ENCODE results near the gene KDM7A. TPM values are rescaled to one million over a fixed set of nuclear protein-coding genes. Genes with fewer than 3 reads are reported as not detected.
"Not testable (repeated sequence)": the region's sequence is repeated elsewhere in the genome, so short reads cannot be mapped to it uniquely, and the experiment has no call there.

KDM7A gene
- polyA plus RNA-seq, 1 experiment = 2.9 TPM

DNA sequence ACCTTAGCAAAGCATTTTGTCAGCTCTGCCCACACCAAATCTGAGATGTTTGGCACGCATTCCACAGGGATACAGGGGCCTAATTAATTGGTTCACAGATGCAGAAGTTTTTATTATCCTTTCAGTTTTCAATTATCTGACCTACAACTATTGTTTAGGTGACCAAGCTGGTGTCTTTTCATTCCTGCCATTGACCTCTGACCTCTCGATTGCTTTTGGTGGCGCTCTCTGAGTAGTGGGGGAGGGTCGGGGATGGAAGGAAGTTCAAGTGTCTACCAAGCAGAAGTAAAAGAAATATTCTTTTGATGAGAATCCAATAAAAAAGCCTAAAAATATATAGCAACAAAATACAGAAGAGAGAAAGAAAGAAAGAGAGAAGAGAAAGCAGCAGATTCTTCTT lies 28.8 kb upstream of the KDM7A start:
- TF ChIP-seq, protein P1, sequence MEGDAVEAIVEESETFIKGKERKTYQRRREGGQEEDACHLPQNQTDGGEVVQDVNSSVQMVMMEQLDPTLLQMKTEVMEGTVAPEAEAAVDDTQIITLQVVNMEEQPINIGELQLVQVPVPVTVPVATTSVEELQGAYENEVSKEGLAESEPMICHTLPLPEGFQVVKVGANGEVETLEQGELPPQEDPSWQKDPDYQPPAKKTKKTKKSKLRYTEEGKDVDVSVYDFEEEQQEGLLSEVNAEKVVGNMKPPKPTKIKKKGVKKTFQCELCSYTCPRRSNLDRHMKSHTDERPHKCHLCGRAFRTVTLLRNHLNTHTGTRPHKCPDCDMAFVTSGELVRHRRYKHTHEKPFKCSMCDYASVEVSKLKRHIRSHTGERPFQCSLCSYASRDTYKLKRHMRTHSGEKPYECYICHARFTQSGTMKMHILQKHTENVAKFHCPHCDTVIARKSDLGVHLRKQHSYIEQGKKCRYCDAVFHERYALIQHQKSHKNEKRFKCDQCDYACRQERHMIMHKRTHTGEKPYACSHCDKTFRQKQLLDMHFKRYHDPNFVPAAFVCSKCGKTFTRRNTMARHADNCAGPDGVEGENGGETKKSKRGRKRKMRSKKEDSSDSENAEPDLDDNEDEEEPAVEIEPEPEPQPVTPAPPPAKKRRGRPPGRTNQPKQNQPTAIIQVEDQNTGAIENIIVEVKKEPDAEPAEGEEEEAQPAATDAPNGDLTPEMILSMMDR (IDR thresholded peaks at IDR 0.05; ENCODE audit: insufficient read depth, low read depth, low read length) = no peak
- POLR2A ChIA-PET = no interaction called here
- DNase-seq (ENCODE audit: low read depth) = no peak
- Histone ChIP-seq H3K4me3 (ENCODE audit: low read depth, low read length) (no peak overlapping the region), H3K36me3 (ENCODE audit: control insufficient read depth, insufficient read depth, low read length) (no peaks in the 10 kb centered on the region), H3K27me3 (ENCODE audit: control insufficient read depth, insufficient read depth, low read length) (peaks cover 6% of the 10 kb centered on the region)
- CTCF ChIA-PET = no interaction called here

DNA sequence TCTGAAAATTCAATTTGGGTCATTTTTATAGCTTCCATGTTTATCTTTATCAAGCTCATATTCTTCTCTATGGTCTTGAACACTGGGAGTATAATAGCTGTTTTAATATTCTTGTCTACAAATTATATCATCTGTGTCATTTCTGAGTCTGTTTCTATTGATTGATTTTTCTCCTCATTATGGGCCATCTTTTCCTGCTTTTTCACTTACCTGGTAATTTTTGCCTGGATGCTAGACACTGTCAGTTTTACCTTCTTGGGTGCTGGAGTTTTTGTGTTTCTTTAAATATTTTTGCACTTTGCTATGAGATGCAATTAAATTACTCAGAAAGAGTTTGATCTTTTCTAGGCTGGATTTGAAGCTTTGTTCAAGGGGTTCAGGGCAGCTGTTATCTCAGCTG lies 26.8 kb upstream of the KDM7A start:
- peaks cover 6% of the 10 kb centered on the region for H3K27me3 ChIP-seq (ENCODE audit: control insufficient read depth, insufficient read depth, low read length)
- H3K36me3 ChIP-seq (ENCODE audit: control insufficient read depth, insufficient read depth, low read length) = no peaks in the 10 kb centered on the region
- ChIA-PET CTCF (no interaction called here), POLR2A (no interaction called here)
- H3K4me3 ChIP-seq (ENCODE audit: low read depth, low read length) = no peak overlapping the region
- no peak for DNase-seq (ENCODE audit: low read depth)
- TF ChIP-seq, protein P1 (IDR thresholded peaks at IDR 0.05; ENCODE audit: insufficient read depth, low read depth, low read length) = no peak

DNA sequence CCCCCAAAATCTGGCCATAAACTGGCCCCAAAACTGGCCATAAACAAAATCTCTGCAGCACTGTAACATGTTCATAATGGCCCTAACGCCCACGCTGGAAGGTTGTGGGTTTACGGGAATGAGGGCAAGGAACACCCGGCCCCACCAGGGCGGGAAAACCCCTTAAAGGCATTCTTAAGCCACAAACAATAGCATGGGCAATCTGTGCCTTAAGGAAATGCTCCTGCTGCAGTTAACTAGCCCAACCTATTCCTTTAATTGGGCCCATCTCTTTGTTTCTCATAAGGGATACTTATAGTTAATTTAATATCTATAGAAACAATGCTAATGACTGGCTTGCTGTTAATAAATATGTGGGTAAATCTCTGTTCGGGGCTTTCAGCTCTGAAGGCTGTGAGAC lies 26.2 kb upstream of the KDM7A start:
- H3K4me3 ChIP-seq (ENCODE audit: low read depth, low read length); H3K36me3 ChIP-seq (ENCODE audit: control insufficient read depth, insufficient read depth, low read length); H3K27me3 ChIP-seq (ENCODE audit: control insufficient read depth, insufficient read depth, low read length); CTCF ChIA-PET; POLR2A ChIA-PET; DNase-seq (ENCODE audit: low read depth): not testable (repeated sequence)

DNA sequence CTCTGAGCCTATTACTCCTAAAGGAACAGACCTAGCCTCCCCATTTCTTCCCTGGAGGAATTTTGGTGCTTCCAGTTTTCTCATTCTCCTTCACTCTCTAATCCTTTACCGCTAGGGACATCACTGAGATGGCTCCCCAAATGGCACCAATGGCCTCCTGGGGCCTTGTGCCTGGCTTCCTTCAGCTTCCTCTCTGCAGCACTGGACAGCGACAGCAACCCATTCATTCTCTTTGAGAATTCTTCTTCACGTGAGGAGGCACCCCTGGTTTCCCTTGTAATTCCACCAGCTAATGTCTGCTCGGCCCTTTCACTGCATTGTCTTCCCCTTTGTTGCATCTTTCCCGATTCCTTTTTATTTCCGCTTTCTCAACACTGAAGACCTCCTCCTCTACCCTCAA lies 24.6 kb upstream of the KDM7A start:
- ChIA-PET POLR2A (no interaction called here), CTCF (interaction anchor here (0.5 to 0.9 kb wide), 2 partner anchors 215 to 767 kb away, joined by 3 to 7 read pairs; no protein-coding TSS in a partner anchor)
- TF ChIP-seq, protein P1 (IDR thresholded peaks at IDR 0.05; ENCODE audit: insufficient read depth, low read depth, low read length) = no peak
- H3K27me3 ChIP-seq (ENCODE audit: control insufficient read depth, insufficient read depth, low read length) = peaks cover 6% of the 10 kb centered on the region
- no peaks in the 10 kb centered on the region for H3K36me3 ChIP-seq (ENCODE audit: control insufficient read depth, insufficient read depth, low read length)
- DNase-seq (ENCODE audit: low read depth) = no peak
- no peak overlapping the region for H3K4me3 ChIP-seq (ENCODE audit: low read depth, low read length)

DNA sequence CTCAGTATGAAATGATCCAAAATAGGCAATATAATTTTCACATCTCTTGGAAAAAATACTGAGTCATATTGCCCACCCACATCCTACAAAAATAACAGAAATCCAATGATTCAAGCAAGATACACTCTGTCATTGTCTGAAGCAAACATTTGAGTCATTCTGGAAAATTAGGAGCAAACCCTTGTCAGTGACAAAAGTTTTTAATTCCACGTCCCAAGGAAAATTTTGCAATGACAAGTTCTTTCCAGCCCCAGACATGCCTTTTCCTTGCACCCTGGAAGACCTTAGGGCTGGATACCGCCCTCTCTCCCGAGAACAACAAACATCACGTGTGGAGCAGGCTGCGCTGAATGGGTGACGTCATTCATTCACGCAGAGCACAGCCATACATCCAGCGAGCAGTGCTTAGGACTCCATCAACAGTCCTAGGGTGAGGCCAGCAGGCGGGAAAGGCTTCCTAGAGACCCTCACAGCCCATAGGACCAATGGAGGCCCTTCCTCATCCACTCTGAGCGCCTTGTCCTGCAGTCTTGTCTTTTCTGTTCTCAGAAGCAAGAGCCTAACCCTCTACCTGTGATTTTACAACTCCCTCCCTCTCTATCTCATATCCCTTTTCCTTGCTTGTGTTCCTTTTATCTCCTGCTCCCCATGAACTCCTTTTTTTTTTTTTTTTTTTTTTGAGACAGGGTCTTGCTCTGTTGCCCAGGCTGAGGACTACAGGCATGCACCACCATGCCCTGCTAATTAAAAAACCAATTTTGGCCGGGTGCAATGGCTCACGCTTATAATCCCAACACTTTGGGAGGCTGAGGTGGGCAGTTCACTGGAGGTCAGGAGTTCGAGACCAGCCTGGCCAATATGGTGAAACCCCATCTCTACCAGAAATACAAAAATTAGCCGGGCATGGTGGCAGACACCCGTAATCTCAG lies 23.5 kb upstream of the KDM7A start:
- ChIA-PET CTCF (no interaction called here), POLR2A (no interaction called here)
- no peak for DNase-seq (ENCODE audit: low read depth)

More for the DNA sequence above, 23.5 kb upstream of the KDM7A start:
- peaks cover 2% of the 10 kb centered on the region for H3K27me3 ChIP-seq (ENCODE audit: control insufficient read depth, insufficient read depth, low read length)
- H3K36me3 ChIP-seq (ENCODE audit: control insufficient read depth, insufficient read depth, low read length) = no peaks in the 10 kb centered on the region
- TF ChIP-seq, protein P1 (IDR thresholded peaks at IDR 0.05; ENCODE audit: insufficient read depth, low read depth, low read length) = no peak
- no peak overlapping the region for H3K4me3 ChIP-seq (ENCODE audit: low read depth, low read length)
